MM.1S (cell line): ENCODE data around the gene ATP11B.

Experiments used
- EZH2 ChIP-seq: fragments of 300-600 bp; sonication (generic); optimal IDR thresholded peaks from 2 replicates; pipeline ENCODE3; 2017; ENCODE audit warnings: low read depth, mild to moderate bottlenecking, antibody characterized with exemption, low read length, mixed read lengths
- EZH2phosphoT487 ChIP-seq: fragments of 300-600 bp; sonication (generic); IDR thresholded peaks from 2 replicates; pipeline ENCODE4 v1.6.1; 2018; ENCODE audit warnings: antibody characterized with exemption, low read length
- TF ChIP-seq, protein P1 (sequence below): fragments of 300-600 bp; sonication (generic); IDR thresholded peaks from 2 replicates; pipeline ENCODE4 v1.5.1; 2016; ENCODE audit warnings: antibody characterized with exemption, low read length, mixed read lengths

DNA sequence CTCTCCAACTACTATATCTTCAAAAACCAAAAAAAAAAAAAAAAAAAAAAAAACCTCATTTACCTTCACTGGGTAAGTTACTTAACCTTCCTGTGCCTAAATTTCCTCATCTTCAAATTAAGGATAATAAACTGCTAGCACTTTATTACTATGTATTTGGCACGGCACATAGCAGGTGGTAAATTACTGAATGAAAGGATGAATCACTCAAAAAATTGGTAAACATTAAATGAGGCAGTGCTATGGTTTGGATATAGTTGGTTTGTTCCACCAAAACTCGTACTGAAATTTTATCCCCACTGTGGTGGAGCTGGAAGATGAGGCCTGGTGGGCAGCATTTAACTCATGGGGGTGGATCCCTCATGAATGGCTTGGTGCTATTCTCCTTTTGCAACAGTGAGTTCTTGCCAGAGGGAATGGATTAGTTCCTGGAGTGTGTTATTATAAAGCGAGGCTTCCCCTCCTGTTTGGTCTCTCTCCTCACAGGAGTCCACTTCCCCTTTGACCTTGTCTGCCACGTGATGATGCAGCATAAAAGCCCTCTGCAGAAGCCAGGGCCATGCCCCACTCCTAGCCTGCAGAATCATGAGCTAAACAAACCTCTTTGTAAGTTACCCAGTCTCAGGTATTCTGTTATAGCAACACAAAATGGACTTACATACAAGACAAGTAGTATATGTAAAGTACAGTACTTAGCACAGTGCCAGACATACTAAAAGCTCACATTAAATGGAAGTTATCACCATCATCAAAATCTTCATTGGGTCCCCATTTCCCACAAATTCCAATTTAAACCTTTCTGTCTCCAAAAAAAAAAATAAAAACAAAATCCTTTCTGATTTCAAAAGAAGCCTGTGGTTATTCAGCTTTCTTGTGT lies 166.4 kb downstream of the ATP11B start:
- TF ChIP-seq EZH2 = no peak
- TF ChIP-seq, protein P1, sequence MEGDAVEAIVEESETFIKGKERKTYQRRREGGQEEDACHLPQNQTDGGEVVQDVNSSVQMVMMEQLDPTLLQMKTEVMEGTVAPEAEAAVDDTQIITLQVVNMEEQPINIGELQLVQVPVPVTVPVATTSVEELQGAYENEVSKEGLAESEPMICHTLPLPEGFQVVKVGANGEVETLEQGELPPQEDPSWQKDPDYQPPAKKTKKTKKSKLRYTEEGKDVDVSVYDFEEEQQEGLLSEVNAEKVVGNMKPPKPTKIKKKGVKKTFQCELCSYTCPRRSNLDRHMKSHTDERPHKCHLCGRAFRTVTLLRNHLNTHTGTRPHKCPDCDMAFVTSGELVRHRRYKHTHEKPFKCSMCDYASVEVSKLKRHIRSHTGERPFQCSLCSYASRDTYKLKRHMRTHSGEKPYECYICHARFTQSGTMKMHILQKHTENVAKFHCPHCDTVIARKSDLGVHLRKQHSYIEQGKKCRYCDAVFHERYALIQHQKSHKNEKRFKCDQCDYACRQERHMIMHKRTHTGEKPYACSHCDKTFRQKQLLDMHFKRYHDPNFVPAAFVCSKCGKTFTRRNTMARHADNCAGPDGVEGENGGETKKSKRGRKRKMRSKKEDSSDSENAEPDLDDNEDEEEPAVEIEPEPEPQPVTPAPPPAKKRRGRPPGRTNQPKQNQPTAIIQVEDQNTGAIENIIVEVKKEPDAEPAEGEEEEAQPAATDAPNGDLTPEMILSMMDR = no peak
- no peak for TF ChIP-seq EZH2phosphoT487
